LNCAP (cell line): ENCODE results near the gene UNC119B.

Experiments
- CTCF ChIP-seq: fragments of 450-650 bp; IDR thresholded peaks from 2 replicates; pipeline ENCODE4 v1.5.1; 2017; ENCODE audit warnings: mild to moderate bottlenecking

UNC119B gene

GRCh38 chr12:120751389-120751788, 41.1 kb downstream of the UNC119B start:
- TF ChIP-seq CTCF = no peak

DNA sequence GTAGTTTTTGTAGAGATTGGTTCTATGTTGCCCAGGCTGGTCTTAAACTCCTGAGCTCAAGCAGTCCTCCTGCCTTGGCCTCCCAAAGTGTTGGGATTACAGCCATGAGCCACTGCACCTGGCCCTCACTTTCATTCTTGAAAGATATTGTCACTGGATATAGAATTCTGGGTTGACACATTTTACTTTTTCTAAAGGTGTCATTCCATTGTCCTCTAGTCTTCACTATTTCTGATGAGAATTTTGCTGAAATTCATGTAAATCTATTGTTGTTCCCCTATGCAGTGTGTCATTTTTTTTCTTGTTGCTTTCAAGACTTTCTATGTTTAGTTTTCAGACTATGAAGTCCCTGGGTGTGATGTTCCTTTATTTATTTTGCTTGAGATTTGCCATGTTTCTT, 44.5 kb downstream of the UNC119B start:
- no peak for TF ChIP-seq CTCF

GRCh38 chr12:120755269-120755668, 45.0 kb downstream of the UNC119B start:
- no peak for TF ChIP-seq CTCF

DNA sequence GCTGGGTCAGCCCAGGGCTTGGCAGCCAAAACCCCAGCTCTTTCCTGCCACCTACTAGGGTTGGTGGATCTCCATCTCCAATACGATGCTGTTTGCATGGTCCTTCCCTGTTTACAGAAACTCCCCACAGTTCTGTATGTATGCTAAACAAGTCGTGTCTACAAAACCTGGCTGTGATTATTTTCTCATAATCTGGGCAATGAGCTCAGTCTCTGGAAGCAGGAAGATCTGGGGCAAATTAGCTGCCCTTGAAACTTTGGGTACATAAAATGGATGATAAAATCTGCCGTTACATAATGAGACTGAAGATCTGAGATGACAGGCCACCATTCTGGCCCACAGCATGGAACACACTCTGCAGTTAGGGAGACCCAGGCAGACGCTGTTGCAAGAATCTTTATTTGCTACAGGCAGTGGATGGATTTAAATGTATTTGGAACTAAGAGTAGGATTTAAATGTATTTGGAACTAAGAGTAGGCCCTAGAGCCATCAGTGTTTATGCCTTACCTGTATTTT, 47.0 kb downstream of the UNC119B start:
- no peak for TF ChIP-seq CTCF

DNA sequence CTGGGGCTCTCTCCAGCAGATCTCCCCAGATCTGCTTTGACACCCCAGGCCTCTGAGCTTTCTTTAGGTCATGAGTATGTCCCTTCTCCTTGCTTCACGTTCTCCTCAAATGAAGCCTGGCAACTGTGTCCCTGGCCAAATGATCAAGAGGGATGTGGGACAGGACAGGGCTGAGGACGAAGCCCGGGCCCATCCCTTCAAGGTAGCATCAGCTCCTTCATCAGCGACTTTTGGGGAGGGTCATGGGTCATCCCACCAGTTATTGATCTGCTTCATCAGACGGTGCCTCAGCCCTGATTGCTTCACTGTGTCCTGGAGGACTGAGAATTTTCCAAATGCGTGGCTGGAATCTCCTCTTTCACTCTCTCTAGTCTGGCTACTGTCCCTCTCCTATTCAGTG, 47.7 kb downstream of the UNC119B start:
- no peak for TF ChIP-seq CTCF

GRCh38 chr12:120758798-120759590, 48.7 kb downstream of the UNC119B start:
- no peak for TF ChIP-seq CTCF

DNA sequence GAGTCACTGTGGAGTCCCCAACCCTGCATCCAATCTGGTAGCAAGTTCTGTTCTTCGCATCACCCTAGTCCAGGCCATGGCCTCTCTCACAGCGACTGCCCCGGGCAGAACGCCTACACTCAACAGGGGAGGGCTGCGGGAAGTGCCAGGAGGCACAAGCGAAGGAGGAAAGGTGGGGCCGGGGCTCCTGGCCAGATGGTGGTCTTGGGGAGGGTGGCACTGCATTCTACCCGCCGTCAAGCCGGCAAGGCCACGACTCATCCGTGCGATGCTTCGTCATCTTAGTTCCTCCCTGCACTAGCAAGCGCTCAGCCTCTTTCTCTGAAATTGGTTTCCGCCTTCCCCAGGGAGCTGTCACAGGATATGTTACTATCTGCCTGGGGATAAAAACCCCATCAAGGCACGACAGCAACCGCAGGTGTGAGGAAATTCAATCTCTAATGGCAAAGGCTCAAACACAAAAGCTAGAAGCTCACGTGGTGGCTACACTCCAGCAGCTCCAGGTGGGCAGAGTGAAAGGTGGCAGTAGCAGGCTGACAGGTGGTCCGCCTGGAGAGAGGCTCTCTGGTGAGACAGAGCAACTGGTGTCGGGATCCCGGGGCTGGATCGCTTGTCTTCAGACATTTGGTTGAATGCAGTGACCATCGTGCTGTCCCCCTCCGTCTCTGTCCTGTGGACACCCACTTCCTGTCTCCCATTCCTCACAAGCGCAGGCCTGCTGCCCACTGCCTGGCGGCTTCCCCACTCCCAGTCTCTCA, 49.5 kb downstream of the UNC119B start:
- no peak for TF ChIP-seq CTCF
